CD4-positive, alpha-beta T cell treated with Interleukin-2 at 100 ng/mL for 4 hours (primary cell): Measurements from ENCODE around the gene LY6G5C.

Source experiments
- DNase-seq: peaks from one replicate; pipeline ENCODE4 v3.0.0-alpha.2; 2020; ENCODE audit warnings: low spot score

The LY6G5C gene

DNA sequence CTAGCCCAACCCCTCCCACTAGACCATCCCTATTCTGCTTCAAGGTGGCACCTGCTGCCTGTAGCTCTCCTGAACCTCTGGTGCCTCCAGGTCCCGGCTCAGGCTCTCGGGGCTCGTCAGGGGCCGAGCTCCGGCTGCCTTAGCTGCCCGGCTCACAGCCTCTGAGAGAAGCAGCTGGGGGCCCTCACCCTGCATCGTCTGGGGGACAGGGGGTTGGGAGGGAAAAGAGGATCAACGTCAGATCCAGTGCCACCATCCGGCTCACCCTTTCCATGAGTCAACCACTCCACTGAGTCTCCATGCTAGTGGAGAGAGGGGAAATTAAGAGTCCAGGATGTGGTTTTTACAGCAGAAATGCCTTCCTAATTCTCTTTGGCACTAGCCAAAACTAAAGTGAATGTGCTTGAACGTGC is 41.4 kb downstream of the LY6G5C start:
- no peak for DNase-seq

DNA sequence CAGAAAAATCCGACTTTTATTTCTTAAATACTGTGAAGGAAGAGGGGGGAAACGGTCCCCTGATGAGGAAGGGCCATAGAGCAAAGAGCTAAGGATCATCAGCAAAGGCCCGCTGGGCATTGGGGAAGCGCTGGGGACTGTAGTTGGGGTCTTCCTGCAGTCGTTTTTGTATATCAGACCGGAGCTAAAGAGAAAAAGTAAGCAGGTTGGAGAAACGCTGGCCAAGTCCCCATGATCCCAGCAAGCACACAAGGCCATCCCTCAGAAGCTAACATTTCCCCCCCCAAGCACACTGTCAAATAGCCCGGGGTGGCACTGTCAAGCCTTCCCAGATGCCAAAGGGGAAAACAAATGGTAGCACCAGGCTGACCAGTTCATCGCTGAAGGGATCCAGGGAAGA is 41.8 kb downstream of the LY6G5C start:
- DNase-seq, result no peak

DNA sequence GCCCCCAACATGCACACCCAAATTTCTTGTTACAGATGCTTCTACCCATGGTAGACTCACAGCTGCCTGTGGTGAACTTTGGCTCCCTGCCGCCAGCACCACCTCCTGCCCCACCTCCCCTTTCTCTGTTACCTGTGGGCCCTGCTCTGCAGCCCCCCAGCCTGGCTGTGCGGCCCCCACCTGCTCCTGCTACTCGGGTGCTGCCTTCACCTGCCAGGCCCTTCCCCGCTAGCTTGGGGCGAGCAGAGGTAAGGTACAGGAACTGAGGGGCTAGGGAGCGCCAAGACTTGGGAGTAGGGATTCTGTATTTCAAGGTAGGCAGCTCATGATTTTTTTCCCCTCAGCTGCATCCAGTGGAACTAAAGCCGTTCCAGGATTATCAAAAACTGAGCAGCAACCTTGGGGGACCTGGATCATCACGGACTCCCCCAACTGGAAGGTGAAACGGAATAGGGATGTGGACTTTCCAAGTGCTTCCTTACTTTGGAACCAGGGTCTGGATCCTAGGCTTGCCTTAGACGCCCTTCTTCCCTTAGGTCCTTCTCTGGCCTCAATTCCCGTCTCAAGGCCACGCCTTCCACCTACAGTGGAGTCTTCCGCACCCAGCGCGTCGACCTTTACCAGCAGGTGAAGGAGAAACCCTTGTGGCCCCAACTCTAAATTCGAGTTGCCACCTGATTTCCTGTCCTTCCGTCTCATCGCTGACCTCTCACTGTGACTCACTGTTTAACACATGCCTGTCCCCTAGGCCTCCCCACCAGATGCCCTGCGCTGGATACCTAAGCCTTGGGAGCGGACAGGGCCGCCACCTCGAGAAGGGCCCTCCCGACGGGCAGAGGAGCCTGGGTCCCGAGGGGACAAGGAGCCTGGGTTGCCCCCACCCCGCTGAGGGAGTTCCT is 43.9 kb downstream of the LY6G5C start:
- DNase-seq, result no peak

DNA sequence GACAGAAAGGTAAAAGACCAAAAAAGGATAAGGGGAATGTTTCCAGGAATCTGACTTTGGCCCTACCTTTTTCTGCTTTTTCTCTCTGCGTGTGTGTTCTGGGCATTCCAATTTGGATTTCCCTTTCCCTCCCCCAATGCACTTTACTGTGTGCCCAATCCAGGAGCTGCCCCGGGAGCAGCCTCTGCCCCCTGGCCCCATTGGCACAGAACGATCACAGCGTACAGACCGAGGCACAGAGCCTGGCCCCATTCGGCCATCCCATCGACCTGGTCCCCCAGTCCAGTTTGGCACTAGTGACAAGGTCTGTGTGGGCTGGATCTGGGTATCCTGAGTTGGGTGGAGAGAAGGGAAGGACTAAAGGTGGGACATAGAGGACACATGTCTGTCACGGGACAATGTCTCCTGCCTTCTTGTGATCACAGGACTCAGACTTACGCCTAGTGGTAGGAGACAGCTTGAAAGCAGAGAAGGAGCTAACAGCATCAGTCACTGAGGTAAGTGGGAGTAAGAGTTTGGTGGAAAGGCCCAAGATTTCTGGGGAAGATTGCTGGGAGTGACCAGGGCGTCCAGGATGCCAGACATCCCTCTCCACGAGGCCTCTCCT is 45.8 kb downstream of the LY6G5C start:
- DNase-seq, result no peak

DNA sequence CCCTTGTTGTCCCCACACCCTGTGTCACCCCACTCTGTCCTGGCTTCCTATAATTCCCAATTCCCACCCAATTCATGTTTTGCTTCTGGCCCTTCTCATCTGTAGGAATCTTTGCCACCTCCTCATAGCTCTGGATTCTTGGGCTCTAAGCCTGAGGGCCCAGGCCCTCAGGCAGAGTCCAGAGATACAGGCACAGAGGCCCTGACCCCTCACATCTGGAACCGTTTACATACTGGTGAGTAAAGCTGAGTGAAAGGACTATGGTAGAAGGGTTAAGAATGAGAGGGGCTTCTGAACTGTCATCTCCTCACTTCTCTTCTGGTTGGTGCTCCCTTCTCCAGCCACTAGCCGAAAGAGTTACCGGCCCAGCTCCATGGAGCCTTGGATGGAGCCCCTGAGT is 46.7 kb downstream of the LY6G5C start:
- DNase-seq, result no peak

DNA sequence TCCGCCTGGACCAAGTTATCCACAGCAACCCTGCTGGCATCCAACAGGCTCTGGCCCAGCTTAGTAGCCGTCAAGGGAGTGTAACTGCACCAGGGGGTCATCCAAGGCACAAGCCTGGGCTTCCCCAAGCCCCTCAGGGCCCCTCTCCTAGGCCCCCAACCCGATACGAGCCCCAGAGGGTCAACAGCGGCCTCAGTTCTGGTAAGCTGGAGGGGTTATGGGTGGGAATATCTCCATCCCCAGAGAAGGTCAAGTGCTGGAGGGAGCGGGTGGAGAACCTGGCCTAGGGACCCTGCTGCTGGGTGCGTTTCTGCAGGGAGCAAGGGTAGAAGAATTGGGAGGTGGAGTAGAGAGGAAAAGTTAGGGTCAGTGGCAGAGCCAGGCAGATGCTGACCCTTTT is 47.4 kb downstream of the LY6G5C start:
- DNase-seq, result no peak

DNA sequence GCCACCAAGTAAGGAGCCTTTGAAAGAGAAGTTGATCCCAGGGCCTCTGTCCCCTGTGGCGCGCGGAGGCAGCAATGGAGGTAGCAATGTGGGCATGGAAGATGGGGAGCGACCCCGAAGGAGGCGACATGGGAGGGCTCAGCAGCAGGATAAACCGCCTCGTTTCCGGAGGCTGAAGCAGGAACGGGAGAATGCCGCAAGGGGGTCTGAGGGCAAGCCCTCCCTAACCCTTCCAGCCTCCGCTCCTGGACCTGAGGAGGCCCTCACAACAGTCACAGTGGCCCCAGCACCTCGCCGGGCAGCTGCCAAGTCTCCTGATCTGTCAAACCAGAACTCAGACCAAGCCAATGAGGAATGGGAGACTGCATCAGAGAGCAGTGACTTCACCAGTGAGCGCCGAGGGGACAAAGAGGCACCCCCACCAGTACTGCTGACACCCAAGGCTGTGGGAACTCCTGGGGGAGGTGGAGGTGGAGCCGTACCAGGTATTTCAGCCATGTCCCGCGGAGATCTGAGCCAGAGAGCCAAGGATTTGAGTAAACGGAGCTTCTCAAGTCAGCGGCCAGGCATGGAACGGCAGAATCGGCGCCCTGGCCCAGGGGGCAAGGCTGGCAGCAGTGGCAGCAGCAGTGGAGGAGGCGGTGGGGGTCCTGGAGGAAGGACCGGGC is 48.5 kb downstream of the LY6G5C start:
- no peak for DNase-seq

DNA sequence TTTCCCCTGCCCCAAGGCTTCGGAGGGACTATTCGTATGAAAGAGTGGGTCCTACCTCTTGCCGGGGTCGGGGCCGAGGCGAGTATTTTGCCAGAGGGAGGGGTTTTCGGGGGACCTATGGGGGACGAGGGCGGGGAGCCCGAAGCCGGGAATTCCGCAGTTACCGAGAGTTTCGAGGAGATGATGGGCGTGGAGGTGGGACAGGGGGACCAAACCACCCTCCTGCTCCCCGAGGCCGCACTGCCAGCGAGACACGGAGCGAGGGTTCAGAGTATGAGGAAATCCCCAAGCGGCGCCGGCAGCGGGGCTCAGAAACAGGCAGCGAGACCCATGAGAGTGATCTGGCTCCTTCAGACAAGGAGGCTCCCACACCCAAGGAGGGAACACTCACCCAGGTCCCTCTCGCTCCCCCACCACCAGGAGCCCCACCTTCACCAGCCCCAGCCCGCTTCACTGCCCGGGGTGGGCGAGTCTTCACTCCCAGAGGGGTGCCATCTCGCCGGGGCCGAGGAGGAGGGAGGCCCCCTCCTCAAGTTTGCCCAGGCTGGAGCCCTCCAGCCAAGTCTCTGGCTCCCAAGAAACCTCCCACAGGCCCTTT is 49.1 kb downstream of the LY6G5C start:
- DNase-seq, result no peak

DNA sequence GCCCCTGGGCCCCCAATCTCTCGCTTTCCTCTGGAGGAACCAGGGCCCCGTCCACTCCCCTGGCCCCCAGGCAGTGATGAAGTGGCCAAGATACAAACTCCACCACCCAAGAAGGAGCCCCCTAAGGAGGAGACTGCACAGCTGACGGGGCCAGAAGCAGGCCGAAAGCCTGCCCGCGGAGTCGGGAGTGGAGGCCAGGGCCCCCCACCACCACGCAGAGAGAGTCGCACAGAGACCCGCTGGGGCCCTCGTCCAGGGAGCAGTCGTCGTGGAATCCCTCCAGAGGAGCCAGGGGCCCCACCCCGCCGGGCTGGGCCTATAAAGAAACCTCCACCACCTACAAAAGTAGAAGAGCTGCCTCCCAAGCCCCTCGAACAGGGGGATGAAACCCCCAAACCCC is 49.7 kb downstream of the LY6G5C start:
- no peak for DNase-seq

DNA sequence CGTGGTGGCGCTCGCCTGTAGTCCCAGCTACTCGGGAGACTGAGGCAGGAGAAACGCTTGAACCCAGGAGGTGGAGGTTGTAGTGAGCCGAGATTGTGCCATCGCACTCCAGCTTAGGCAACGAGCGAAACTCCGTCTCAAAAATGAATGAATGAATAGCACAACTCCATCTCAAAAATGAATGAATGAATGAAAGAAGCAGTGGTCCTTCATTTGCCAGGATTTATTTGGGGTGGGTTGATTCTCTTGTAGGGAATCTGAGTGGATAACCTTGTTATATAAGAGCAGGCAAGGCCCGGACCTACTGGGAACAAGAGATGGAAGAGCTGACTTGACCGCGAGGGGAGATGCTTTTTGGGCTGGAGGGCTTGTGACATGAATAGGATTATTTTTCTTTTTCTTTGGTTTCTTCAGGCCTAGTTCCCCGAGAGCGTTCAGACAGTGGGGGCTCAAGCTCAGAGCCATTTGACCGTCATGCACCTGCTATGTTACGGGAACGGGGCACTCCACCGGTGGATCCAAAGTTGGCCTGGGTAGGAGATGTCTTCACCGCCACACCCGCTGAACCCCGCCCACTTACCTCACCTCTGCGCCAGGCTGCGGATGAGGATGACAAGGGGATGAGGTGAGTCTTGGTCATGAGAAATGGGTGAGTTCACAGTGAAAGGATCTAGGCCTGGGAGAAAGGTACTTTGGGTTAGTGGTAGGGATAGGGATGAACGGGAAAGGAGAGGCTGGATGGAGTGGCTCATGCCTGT is 50.5 kb downstream of the LY6G5C start:
- no peak for DNase-seq

DNA sequence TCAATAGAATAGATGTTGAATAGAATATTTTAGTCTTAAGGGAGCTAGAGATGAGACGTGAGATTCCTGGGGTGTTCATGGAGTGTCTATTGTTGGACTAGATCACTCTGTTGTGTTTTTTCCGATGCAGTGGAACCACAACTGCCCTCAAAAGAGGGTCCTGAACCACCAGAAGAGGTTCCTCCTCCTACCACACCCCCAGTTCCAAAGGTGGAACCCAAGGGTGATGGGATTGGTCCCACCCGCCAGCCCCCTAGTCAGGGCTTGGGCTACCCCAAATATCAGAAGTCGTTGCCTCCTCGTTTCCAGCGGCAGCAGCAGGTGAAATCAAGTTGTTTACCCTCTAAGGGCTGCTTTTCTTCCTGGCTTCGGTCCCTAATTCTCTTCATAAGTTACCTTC is 51.9 kb downstream of the LY6G5C start:
- DNase-seq, result no peak

DNA sequence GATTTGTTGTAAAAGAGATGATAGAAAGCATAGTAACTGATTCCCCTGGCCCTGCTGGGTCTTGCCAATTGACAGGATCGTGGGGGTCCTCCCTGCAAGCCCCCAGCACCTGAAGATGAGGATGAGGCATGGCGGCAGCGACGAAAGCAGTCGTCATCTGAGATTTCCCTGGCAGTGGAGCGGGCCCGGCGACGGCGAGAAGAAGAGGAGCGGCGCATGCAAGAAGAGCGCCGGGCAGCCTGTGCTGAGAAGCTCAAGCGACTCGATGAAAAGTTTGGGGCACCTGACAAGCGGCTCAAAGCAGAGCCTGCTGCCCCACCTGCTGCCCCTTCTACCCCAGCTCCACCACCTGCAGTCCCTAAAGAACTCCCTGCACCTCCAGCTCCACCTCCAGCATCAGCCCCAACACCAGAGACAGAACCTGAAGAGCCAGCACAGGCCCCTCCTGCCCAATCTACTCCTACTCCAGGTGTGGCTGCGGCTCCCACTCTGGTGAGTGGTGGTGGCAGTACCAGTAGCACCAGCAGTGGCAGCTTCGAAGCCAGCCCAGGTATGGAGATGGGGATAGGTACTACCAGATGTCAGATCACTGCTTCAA is 53.1 kb downstream of the LY6G5C start:
- no peak for DNase-seq

DNA sequence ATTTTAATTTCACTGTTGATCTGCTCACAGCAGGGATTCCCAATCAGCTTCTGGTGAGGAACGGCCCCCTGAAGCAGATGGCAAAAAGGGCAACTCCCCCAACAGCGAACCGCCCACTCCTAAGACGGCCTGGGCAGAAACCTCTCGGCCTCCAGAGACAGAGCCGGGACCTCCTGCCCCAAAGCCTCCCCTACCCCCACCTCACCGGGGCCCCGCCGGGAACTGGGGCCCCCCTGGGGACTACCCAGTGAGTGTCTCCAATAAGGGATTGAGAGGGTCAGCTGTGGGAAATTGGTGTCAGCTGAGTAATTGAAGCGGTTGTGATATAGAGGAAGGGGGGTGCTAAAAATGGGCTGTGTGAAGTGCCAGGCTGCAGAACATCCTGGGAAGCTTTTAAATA is 53.9 kb downstream of the LY6G5C start:
- no peak for DNase-seq
